A673 (cell line): Measurements from ENCODE around the gene SUCLG2. TPM values are rescaled to one million over a fixed set of nuclear protein-coding genes. Genes with fewer than 3 reads are reported as not detected.

Experiments used
- BruUV-seq: library from RNA; stranded (reverse); fragments of 400-500 nt; replicated peaks from 2 replicates; lab custom pipeline; 2021; lab: Mats Ljungman, UMichigan
- CTCF ChIA-PET: fragments of 300-600 bp; sonication (Branson Sonifier 250); formaldehyde crosslinking; loops from one replicate; lab custom pipeline; 2022; ENCODE audit warnings: antibody characterized with exemption; lab: Charles Lee
- POLR2A ChIA-PET: fragments of 300-600 bp; sonication (Branson Sonifier 250); formaldehyde crosslinking; loops from one replicate; lab custom pipeline; 2022; ENCODE audit warnings: antibody characterized with exemption; ENCODE audit not compliant: low non-redundant PET; lab: Charles Lee
- DNase-seq: peaks from one replicate; pipeline ENCODE4 v3.0.0-alpha.2; 2015; ENCODE audit warnings: low spot score
- H3K27ac ChIP-seq: fragments of 200-600 bp; sonication (generic); 2 replicates; pipeline ENCODE4 v1.5.1; 2016; ENCODE audit warnings: mixed run types, low read depth, mild to moderate bottlenecking, mixed read lengths, antibody characterized with exemption, low read length; ENCODE audit not compliant: poor library complexity, severe bottlenecking
- H3K27me3 ChIP-seq: fragments of 200-600 bp; sonication (generic); replicated peaks from 2 replicates; pipeline ENCODE4 v1.6.1; 2017; ENCODE audit warnings: mixed run types, low read depth, mild to moderate bottlenecking, mixed read lengths, antibody characterized with exemption, low read length; ENCODE audit not compliant: insufficient read depth, poor library complexity
- H3K36me3 ChIP-seq: fragments of 200-600 bp; sonication (generic); 2 replicates; pipeline ENCODE4 v1.6.1; 2016; ENCODE audit warnings: mixed run types, mild to moderate bottlenecking, mixed read lengths, antibody characterized with exemption, low read length; ENCODE audit not compliant: insufficient read depth, poor library complexity, severe bottlenecking
- H3K4me1 ChIP-seq: fragments of 200-600 bp; sonication (generic); 2 replicates; pipeline ENCODE4 v1.6.1; 2017; ENCODE audit warnings: mixed run types, mild to moderate bottlenecking, mixed read lengths, antibody characterized with exemption, low read length; ENCODE audit not compliant: insufficient read depth, poor library complexity, severe bottlenecking
- H3K4me3 ChIP-seq: fragments of 200-600 bp; sonication (generic); 2 replicates; pipeline ENCODE4 v1.5.1; 2016; ENCODE audit warnings: low read depth, mixed run types, mild to moderate bottlenecking, mixed read lengths, low read length; ENCODE audit not compliant: poor library complexity, severe bottlenecking
- H3K9me3 ChIP-seq: fragments of 200-600 bp; sonication (generic); 2 replicates; pipeline ENCODE4 v1.6.1; 2016; ENCODE audit warnings: mixed run types, low read depth, mild to moderate bottlenecking, mixed read lengths, antibody characterized with exemption, low read length; ENCODE audit not compliant: poor library complexity, severe bottlenecking
- EZH2 ChIP-seq: fragments of 200-600 bp; sonication (generic); IDR thresholded peaks from 2 replicates; pipeline ENCODE4 v1.6.1; 2017; ENCODE audit warnings: borderline replicate concordance, low read depth, mild to moderate bottlenecking, mixed read lengths, antibody characterized with exemption, low read length; ENCODE audit not compliant: poor library complexity, severe bottlenecking
- intact Hi-C: fragments of 100-400 bp; cut with micrococcal nuclease; formaldehyde crosslinking; loops from one replicate; pipeline ENCODE4 v1.10.0; 2022; ENCODE audit not compliant: unreplicated experiment
- total RNA-seq: library from RNA; stranded (reverse); gene quantifications from 2 replicates; pipeline ENCODE4 v1.2.3, GENCODE V29; 2021
- TF ChIP-seq, protein P1 (sequence below): fragments of 300-800, 200-600 bp; sonication (generic); conservative IDR thresholded peaks from 2 replicates; pipeline ENCODE4 v1.5.1; 2017; ENCODE audit warnings: low read depth, mild to moderate bottlenecking, antibody characterized with exemption, low read length, moderate library complexity, mixed read lengths

The SUCLG2 gene
- total RNA-seq, 1 experiment from 2014 or later = 7.4 TPM

- no TSS peak for BruUV-seq
- POLR2A ChIA-PET = no interaction called here
Measured at GRCh38 chr3:67578416-67578815, 76.0 kb downstream of the SUCLG2 start.

DNA sequence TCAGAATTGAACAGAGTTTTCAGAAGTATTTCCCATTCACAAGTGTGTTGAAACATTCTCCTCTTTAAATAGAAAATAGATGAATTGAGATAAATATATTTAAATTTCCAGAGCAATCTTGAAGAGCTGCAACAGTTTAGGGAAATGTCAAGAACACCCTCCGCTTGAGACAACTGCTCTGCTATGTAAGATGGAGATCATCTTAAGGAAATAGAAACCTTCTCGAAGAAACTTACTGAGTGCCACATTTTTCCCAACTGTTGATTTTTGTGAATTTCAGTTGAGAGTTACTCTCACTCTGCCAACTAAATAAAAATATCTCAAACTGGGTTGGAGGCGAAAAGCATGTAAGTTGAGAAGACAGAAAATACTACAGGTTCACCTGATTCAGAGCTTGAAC lies 78.0 kb downstream of the SUCLG2 start:
- no peaks in the 10 kb centered on the region for H3K27me3 ChIP-seq
- H3K4me3 ChIP-seq = no peak overlapping the region
- H3K36me3 ChIP-seq = no peaks in the 10 kb centered on the region
- BruUV-seq = no TSS peak
- intact Hi-C loops = no loop called here
- CTCF ChIA-PET = no interaction called here
- DNase-seq = no peak
- TF ChIP-seq, protein P1, sequence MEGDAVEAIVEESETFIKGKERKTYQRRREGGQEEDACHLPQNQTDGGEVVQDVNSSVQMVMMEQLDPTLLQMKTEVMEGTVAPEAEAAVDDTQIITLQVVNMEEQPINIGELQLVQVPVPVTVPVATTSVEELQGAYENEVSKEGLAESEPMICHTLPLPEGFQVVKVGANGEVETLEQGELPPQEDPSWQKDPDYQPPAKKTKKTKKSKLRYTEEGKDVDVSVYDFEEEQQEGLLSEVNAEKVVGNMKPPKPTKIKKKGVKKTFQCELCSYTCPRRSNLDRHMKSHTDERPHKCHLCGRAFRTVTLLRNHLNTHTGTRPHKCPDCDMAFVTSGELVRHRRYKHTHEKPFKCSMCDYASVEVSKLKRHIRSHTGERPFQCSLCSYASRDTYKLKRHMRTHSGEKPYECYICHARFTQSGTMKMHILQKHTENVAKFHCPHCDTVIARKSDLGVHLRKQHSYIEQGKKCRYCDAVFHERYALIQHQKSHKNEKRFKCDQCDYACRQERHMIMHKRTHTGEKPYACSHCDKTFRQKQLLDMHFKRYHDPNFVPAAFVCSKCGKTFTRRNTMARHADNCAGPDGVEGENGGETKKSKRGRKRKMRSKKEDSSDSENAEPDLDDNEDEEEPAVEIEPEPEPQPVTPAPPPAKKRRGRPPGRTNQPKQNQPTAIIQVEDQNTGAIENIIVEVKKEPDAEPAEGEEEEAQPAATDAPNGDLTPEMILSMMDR = no peak
- no peak for TF ChIP-seq EZH2
- H3K9me3 ChIP-seq = no peaks in the 10 kb centered on the region
- no peak overlapping the region for H3K27ac ChIP-seq
- H3K4me1 ChIP-seq = no peaks in the 10 kb centered on the region
- POLR2A ChIA-PET = no interaction called here

More at GRCh38 chr3:67578416-67578815, 76.0 kb downstream of the SUCLG2 start:
- H3K27ac ChIP-seq = no peak overlapping the region
- H3K27me3 ChIP-seq = no peaks in the 10 kb centered on the region
- H3K4me1 ChIP-seq = no peaks in the 10 kb centered on the region
- CTCF ChIA-PET = no interaction called here
- no peak overlapping the region for H3K4me3 ChIP-seq
- no peaks in the 10 kb centered on the region for H3K9me3 ChIP-seq
- DNase-seq = no peak
- H3K36me3 ChIP-seq = no peaks in the 10 kb centered on the region
- intact Hi-C loops = no loop called here
- TF ChIP-seq, protein P1 = no peak
- no peak for TF ChIP-seq EZH2

DNA sequence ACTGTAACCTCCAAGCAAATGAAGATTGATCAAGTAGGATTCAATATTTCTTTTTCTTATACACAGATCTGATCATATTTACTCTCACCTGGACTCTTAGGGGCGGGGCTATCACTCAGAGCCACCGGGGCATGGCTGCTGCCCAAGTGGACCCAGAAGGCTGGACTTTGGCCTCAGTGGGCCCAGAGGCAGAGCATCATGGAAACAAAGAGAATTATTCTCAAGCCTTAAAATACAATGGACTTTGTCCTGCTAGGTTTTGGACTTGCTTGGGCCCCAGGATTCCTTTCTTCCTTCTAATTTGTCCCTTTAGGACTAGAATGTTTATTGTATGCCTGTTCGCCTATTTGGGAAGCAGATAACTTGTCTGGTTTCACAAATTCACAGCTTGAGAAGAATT lies 85.1 kb downstream of the SUCLG2 start:
- Histone ChIP-seq H3K27me3 (no peaks in the 10 kb centered on the region), H3K36me3 (no peaks in the 10 kb centered on the region), H3K9me3 (no peaks in the 10 kb centered on the region), H3K4me1 (no peaks in the 10 kb centered on the region), H3K27ac (no peak overlapping the region), H3K4me3 (no peak overlapping the region)
- intact Hi-C loops = no loop called here
- CTCF ChIA-PET = no interaction called here
- no peak for DNase-seq
- POLR2A ChIA-PET = no interaction called here
- no peak for TF ChIP-seq EZH2
- TF ChIP-seq, protein P1 = no peak
- BruUV-seq = no TSS peak
